GM12865 (cell line): ENCODE measurements around the gene RUNDC3A.

Experiments
- DNase-seq: peaks from one replicate; pipeline ENCODE4 v3.0.0; 2010; ENCODE audit warnings: low read depth
- H3K4me3 ChIP-seq: 2 replicates; pipeline ENCODE4 v1.5.1; 2011; ENCODE audit warnings: mild to moderate bottlenecking, low read depth, low read length, control low read depth
- TF ChIP-seq, protein P1 (sequence below): IDR thresholded peaks from 2 replicates; pipeline ENCODE4 v1.5.1; 2011; ENCODE audit warnings: low read length, control low read depth, low read depth, inconsistent platforms; ENCODE audit not compliant: insufficient read depth; ENCODE audit errors: missing control alignments

The RUNDC3A gene

DNA sequence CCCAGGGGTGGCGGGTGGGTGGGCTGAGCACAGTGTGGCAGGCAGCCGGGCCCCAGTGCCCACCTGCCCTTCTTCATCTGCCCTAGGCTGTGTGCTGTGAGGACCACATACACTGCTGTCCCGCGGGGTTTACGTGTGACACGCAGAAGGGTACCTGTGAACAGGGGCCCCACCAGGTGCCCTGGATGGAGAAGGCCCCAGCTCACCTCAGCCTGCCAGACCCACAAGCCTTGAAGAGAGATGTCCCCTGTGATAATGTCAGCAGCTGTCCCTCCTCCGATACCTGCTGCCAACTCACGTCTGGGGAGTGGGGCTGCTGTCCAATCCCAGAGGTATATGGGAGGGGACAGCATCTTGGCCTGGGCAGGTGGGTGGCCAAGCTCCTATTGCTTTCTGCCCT, 43.1 kb downstream of the RUNDC3A start:
- DNase-seq: no peak
- TF ChIP-seq, protein P1, sequence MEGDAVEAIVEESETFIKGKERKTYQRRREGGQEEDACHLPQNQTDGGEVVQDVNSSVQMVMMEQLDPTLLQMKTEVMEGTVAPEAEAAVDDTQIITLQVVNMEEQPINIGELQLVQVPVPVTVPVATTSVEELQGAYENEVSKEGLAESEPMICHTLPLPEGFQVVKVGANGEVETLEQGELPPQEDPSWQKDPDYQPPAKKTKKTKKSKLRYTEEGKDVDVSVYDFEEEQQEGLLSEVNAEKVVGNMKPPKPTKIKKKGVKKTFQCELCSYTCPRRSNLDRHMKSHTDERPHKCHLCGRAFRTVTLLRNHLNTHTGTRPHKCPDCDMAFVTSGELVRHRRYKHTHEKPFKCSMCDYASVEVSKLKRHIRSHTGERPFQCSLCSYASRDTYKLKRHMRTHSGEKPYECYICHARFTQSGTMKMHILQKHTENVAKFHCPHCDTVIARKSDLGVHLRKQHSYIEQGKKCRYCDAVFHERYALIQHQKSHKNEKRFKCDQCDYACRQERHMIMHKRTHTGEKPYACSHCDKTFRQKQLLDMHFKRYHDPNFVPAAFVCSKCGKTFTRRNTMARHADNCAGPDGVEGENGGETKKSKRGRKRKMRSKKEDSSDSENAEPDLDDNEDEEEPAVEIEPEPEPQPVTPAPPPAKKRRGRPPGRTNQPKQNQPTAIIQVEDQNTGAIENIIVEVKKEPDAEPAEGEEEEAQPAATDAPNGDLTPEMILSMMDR: no peak
- H3K4me3 ChIP-seq: no peak overlapping the region

DNA sequence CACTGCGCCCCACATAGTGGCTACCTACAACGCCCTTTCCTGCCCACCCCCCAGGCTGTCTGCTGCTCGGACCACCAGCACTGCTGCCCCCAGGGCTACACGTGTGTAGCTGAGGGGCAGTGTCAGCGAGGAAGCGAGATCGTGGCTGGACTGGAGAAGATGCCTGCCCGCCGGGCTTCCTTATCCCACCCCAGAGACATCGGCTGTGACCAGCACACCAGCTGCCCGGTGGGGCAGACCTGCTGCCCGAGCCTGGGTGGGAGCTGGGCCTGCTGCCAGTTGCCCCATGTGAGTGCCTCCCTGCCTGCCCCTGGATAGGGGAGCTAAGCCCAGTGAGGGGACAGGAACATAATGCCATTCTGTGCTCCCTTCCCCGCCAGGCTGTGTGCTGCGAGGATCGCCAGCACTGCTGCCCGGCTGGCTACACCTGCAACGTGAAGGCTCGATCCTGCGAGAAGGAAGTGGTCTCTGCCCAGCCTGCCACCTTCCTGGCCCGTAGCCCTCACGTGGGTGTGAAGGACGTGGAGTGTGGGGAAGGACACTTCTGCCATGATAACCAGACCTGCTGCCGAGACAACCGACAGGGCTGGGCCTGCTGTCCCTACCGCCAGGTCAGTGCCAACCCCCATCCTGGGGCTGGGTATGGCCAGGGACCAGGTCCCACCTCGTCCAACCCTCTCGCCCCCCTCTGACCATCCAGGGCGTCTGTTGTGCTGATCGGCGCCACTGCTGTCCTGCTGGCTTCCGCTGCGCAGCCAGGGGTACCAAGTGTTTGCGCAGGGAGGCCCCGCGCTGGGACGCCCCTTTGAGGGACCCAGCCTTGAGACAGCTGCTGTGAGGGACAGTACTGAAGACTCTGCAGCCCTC, 43.8 kb downstream of the RUNDC3A start:
- no peak for DNase-seq
- TF ChIP-seq, protein P1: no peak
- no peak overlapping the region for H3K4me3 ChIP-seq

DNA sequence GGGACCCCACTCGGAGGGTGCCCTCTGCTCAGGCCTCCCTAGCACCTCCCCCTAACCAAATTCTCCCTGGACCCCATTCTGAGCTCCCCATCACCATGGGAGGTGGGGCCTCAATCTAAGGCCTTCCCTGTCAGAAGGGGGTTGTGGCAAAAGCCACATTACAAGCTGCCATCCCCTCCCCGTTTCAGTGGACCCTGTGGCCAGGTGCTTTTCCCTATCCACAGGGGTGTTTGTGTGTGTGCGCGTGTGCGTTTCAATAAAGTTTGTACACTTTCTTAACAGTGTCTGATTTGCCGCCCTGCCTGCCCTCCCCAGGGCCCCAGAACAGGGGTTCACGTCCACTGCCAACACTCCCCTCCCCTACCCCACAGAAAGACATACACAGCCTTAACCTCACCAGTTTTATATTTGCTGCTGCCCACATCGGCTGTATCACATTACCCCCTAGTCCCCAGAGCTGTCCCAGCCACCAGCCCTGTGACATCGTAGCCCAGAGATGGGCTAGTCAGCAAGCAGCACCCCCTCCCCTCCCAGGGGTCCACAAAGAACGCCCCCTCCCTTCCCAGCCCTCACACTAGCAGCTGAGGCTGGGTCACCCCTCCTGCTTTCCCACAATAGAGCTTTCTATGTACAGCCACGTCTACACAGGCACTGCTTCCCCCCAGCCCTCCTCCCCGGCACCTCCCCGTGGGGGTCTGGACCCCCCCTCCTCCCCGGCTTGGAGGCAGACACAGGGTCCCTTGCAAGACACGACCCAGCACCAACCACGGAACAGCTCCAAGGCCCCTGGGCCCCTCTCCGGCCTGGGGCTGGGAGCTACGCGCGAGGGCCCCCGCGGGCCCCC, 44.6 kb downstream of the RUNDC3A start:
- no peak overlapping the region for H3K4me3 ChIP-seq
- TF ChIP-seq, protein P1: no peak
- no peak for DNase-seq

DNA sequence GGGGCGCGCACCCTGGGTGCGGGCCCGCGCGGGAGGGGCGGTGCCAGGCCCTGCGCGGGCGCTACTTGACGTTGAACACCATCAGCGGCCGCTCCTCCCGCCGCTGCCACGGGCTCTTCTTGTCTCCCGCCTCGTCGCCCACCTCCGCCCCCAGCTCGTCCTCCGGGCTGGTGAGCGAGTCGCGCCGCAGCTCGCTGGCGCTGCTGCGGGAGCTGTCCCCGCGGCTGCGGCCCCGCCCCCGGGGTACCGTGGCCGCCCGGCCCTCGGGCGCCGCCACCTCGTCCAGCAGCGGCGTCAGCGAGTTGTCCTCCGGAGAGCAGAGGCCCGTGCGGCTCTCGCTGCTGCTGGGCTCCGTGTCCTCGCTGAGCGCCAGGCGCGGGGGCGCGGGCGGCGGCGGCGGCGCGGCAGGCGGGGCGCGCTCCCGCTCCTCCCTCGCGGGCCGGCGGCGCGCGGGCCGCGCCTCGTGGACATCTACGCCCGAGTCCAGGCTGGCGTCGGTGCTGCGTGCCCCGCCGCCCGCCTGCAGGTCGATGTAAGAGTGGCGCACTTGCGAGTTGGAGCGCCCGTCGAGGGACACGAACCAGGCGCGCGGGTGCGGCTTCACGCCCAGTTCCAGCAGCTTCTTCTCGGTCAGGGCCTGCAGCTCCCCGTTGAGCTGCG, 45.4 kb downstream of the RUNDC3A start:
- TF ChIP-seq, protein P1: no peak
- H3K4me3 ChIP-seq: peak overlapping the region; percentile 18; the same call in 1 of the 2 replicates
- DNase-seq: no peak

DNA sequence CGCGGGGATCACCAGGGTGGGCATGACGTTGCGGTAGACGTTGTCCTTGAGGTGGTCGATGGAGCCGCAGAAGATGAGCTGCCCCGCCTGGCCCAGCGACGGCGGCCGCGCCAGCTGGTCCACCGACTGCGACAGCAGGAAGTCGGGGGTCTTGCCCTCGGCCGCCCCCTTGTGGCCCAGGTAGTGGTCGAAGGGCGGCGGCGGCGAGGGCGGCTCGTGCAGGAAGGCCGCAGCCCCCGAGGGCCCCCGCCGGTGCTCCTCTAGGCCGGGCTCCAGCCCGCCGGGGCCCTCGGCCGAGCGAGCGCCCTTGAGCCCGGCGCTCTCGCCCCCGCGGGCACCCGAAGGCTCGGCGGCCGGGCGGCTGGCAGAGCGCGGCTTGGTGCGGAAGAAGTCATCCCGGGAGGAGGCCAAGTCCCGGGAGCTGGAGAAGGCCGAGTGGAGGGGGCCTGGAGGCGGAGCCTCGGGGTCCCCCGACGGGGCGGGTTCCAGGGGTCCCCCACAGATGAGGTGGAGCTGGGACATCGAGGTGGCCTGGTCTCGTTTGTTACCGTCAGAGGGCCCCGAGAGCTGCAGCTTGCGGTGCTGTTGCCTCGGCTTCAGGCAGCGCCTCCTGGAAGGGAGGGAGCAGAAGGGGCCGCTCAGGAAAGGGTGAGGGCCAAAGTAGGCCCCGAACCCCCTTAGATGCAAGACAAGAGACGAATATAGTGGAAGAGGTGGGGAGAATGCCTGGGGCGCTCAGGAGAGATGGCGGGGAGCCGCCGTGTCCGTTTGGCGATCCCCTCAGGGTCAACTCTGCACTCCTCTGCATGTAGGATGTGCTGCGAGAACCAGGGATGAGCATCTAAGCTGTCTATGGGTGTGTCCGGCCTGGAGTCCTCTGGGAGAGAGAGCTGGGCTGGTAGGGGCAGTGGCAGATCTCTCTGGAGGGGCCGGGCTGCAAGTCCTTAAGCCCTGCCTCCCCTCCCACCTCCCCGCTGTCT, 46.5 kb downstream of the RUNDC3A start:
- H3K4me3 ChIP-seq: no peak overlapping the region
- DNase-seq: peak; percentile 73

More for the DNA sequence above, 46.5 kb downstream of the RUNDC3A start:
- TF ChIP-seq, protein P1: peak; percentile 59
